GM19438 (cell line): ENCODE results near the gene FAM216A.
"Not testable (repeated sequence)": the region's sequence is repeated elsewhere in the genome, so short reads cannot be mapped to it uniquely, and the experiment has no call there.

Experiments used
- ATAC-seq: cut with Tn5 transposase; IDR thresholded peaks from one replicate; pipeline ENCODE4 v1.9.1; 2021; ENCODE audit warnings: low read depth; ENCODE audit not compliant: unreplicated experiment

The FAM216A gene, protein sequence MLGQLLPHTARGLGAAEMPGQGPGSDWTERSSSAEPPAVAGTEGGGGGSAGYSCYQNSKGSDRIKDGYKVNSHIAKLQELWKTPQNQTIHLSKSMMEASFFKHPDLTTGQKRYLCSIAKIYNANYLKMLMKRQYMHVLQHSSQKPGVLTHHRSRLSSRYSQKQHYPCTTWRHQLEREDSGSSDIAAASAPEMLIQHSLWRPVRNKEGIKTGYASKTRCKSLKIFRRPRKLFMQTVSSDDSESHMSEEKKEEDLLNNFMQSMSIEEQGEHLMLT

DNA sequence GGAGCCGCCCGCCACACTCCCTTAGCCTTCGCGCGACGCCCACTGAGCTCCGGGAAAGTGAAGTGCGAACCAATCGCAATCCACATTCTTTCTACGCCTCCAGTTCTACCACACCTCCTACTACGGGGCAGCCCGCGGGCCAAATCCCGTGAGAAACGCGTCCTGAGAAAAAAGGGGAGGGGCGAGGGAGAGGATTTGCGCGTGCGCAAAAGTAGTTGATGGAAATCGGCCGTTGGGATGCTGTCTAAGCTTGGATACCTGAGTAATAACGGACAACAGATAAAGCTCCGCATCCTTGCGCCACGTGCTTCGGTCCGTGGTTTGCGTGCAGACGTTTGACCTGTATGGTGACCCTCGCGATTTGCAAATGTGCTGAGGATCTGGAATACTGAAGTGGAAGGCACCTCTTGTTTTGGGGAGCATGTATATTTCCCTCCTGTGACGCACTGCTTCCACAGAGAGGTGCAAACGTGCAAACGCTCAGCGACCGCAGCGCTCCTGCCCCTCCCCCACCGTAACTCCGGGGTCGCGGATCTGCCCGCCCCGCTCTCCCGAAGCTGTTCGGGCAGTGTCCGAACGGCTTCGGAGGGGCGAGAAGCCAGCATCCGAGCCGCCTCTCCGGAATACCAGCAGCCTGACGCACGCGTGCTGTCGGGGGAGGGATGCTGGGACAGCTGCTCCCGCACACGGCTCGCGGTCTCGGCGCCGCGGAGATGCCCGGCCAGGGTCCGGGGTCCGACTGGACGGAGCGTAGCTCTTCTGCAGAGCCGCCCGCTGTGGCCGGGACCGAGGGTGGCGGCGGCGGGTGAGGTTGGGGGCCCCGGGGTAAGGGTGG lies at the start of gene FAM216A, which contains the start of gene GPN3:
FAM216A (plus strand) TSS at position 632 of the 835 bp plus-strand sequence; CDS start at position 663, 31 bp downstream.
GPN3 (minus strand) TSS at position 44 of the 835 bp plus-strand sequence. CDS start 54 bp downstream, outside the sequence.
- peak; percentile 74 for ATAC-seq

DNA sequence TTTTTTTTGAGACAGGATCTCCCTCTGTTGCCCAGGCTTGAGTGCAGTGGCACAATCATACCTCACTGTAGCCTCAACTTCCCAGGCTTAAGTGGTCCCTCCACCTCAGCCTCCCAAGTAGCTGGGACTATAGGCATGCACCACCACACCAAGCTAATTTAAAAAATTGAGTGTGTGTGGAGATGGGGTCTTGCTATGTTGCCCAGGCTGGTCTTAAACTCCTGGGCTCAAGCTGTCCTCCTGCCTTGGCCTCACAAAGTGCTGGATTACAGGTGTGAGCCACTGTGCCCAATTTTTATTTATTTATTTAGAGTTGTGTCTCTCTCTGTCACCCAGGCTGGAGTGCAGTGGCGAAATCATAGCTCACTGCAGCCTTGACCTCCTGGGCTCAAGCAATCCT lies 48.0 kb upstream of the FAM216A start:
- not testable (repeated sequence) for ATAC-seq

DNA sequence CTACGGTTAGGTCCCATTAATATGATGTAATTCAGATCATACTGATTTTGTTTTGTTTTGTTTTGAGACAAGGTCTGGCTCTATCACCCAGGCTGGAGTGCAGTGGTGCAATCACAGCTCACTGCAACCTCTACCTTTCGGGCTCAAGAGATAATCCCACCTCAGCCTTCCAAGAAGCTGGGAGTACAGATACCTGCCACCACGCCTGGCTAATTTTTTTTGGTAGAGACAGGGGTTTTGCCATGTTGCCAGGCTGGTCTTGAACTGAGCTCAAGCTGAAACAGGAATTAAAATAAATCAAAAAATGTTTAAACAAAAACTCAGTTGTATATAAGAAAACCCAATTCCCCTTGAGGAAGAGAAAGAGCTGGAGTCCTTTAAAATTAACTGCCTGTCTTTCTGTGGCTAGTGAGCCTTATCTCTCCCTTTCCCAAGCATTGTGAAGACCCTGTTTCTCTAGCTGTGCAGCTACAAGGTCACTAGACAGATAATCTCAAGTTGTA lies 47.4 kb upstream of the FAM216A start:
- no peak for ATAC-seq

DNA sequence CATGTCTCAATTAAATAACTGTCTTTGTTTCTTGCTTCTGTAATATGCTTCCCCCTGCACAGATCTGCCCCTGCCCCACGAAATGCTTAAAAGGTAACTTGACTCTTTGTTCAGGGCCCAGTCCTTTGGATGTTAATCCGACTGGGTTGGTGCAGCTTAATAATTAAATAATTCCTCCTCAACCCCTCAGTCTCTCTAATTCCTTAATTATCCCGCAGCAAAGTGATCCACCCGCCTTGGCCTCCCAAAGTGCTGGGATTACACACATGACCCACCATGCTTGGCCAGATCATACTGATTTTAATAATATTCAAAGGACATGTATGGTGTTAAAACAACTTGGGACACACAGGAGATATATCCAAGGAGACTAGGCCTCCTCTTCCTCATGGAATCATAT lies 46.9 kb upstream of the FAM216A start:
- no peak for ATAC-seq

DNA sequence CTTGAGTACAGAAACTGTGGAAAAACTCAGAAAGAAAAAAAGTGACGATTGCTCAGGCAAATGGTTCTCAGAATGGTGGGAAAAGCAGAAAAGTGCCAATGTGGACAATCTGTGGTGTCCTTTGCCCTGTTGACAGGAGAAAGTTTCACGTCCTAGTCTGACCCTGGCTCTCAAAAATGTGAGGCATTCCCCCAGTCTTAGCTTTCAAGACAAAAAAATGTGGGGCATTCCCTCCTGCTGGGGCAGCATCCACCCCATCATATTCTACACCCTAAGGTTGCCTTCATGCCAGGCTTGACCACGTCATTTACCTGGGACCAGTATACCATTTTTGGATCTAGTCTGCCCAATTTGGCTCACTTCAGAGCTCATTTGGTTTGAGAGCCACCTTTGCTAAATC lies 44.4 kb upstream of the FAM216A start:
- no peak for ATAC-seq

DNA sequence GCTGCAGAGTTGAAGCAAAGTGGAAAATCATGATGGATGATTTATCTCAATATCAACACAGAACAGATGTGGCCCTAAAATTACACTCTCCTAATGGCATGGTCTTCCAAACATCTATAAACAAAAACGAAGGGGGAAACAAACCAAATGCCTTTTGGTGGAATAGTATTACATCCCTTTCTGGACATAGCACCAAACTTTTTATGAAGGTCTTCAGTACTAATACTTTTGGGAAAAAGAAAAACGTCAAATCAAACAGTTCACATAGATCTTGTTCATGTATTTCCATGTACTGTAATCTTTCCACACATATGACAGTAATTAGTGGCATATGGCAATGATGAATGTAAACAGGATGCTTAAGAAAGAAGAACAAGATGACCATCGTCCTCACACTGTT lies 42.2 kb upstream of the FAM216A start:
- ATAC-seq = no peak

DNA sequence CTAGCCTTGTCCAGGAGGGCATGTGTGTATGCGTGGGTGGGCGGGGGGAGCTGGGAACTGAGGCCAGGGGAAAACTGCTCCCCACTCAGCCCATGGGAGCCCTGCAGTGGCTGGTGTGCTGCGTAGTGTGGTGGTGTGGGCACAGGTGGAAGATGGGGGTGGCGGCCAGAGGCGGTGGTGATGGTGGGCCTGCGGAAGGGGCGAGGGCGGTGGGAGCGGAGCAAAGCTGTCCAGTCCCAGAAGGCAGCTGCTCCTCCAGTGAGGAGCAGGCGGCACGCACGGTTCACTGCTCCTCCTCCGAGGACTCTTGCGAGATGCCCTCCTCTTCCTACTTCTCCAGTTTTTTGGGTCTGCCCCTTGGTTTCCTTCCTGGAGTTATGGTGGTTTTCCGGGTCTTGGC lies 39.0 kb upstream of the FAM216A start:
- not testable (repeated sequence) for ATAC-seq

DNA sequence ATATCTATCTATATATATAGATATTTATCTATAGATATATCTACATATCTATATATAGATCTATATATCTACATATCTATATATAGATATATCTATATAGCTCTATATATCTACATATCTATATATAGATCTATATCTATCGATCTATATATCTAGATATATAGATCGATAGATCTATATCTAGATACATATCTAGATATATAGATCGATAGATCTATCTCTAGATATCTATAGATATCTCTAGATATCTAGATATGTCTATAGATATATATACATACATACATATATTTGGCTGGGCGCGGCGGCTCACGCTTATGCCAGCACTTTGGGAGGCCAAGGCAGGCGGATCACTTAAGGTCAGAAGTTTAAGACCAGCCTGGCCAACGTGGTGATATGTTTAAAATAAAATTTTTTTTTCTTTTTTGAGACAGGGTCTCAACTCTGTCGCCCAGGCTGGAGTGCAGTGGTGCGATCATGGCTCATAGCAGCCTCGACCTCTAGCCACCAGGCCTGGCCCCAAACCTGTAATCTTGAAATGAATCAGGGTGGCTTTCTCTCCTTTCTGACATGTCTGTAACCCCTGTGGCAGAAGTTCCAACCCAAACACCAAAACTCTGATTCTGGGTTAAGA lies 36.6 kb upstream of the FAM216A start:
- ATAC-seq = no peak

DNA sequence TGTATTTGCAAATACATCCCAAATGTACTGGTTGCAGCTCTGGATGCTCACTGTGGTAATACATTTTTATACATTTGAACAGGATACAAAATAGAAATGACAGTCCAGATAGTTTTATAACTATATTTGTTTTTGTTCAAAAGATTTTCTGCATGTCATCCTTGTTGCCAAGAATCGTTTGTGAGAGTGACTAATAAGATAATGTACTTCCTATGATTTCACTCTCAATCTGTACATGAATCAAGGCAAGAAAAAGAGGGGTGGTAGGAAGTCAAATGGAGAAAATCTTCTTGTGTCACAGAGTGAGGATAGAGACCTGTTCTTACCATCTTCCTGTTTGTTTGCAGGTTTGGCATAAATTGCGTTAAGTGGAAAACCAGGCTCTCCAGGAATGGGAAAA lies 32.4 kb upstream of the FAM216A start:
- ATAC-seq = no peak

DNA sequence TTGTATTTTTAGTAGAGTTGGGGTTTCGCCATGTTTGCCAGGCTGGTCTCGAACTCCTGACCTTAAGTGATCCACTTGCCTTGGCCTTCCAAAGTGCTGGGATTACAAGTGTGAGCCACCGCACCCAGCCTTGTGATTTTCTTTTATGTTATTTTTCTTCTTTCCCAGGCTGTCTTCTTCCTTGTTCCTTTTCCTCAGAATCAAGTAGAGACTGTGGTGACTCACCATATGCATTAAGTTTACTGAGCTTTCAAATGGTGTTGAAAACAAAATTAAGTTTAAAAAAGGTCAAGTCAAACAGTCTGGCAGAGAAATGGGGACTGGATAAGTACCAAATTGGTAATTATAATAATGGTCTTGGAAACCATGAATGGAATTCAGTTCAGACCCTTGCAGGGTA lies 24.2 kb upstream of the FAM216A start:
- no peak for ATAC-seq

DNA sequence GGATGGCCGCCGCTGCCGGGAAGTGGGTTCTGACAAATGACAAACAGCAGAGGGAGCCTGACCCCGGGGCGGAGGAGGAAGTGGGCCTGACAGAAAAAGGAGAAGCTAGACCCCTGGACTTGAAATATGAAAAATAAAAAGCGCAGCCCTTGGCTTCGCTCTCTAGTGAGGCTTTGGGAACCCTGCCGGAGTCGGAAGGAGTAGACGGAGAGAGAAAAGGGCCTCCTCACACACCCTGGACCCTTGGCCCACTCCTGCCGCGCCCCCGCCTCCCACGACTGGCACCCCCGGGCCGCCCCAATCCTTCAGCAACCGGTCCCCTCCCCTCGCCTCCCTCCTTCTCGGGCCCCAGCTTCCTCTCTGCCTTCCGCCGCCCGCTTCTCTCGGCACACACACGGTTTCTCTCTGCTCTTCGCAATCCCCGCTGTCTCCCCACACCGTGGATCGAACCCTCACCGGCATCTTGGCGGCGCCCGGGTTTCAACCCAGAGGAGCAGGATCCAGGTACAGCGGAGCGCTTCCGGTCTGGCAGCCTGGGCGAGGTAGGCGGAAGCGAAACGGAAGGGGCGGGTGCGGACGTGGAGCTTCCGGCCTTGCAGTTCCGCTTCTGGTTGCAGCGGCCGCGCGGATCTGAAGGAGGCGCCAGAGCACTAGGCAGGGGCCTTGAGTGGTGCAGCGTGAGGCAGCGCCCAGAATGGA lies 18.7 kb upstream of the FAM216A start, which contains the start of gene ARPC3:
ARPC3 (minus strand) TSS at position 539 of the 699 bp plus-strand sequence; CDS start at position 462, 77 bp downstream.
- peak; percentile 79 for ATAC-seq

DNA sequence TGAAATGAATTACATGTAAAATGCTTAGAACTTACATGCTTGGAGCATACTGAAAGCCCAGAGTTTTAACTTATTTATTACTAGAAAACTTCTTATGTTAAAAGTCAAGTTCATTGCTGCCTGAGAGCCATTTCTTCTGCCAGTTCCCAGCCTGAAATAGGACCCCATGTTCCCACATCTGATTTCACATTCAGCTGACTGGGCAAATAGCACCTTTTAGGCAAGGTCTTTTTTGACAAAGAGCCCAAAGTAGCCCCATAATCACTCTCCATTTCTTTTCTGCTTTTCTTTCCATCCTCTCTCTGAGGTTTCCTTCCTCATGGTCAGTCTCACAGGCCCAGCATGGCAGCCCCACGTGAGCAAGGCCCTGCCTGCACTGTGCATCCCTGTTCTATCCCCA lies 17.4 kb upstream of the FAM216A start:
- no peak for ATAC-seq

DNA sequence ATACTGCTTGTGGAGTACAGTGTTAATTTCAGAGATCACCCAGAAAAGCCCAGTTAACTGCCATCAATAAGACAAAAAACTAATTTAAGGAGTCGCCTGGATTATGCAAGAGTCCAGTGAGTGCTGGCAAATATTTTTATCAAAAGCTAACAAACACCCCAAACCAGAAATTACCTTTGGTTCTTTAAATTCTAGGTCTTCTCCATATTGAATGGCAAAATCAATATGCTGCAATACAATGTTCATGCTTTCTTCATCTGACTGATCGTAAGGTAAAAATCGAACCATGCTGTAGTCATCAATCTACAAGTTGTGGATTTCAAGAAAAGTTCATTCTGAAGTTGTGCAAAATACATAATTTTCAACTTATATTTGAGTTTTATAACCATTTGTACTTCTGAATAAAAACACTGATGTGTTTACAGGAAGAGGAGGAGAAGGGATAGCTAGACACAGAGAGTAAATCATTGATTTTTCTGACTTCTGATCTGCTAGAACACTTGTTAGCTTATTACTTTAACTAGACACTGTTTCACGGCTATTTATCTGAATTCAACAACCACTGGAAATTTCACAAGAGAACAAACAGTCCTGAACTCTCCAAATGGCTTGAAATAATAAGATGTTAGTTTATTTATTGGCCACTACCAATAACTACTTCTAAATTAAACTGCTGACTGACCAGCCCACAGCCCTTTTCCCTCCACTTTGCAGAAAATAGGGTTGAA lies 14.9 kb upstream of the FAM216A start:
- ATAC-seq = no peak

DNA sequence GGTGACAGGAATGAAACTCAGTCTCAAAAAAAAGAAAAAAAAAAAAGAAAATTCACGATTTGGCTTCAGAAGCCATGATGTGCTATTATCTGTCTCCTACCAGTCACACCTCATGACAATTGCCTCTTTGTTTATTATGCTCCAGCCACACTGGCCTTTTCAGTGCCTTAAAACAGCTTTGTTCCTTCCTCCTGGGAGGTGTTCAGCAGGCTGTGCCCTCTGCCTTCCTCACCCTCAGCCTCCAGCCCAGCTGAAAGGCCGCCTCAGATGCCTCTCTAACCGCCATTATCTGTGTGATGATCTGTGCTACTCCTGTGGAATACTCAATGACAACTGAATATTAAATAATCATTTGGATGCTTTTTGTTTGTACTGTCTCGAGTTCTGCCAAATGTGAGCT lies 9.9 kb upstream of the FAM216A start:
- ATAC-seq = no peak

DNA sequence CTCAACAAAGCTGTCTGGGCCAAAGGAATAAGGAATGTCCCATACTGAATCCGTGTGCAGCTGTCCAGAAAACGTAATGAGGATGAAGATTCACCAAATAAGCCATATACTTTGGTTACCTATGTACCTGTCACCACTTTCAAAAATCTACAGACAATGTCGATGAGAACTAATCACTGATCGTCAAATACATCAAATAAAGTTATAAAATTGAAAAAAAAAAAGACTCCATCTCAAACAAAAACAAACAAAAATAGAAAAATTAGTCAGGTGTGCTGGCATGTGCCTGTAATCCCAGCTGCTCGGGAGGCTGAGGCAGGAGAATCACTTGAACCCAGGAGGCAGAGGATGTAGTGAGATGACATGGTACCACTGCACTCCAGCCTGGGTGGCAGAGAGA lies 7.5 kb upstream of the FAM216A start:
- not testable (repeated sequence) for ATAC-seq

DNA sequence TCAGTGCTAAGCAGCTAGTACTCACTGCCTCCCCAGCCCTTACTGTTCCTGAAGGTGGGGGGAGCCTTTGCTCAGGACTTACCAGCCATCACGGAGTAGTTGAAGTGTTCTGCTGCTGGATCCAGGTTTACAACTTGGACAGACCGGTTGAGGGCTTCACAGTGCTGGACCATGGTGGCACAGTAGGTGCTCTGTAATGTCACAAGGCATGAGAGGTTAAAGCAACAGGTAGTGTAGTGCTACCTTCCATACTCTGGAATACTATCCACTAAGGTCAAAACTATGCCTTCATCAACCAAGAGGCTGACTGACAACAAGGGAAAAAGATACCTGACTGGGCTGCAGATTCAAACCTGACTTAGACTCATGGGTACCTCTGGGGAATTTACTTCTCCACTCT lies 3.6 kb upstream of the FAM216A start:
- ATAC-seq = no peak

DNA sequence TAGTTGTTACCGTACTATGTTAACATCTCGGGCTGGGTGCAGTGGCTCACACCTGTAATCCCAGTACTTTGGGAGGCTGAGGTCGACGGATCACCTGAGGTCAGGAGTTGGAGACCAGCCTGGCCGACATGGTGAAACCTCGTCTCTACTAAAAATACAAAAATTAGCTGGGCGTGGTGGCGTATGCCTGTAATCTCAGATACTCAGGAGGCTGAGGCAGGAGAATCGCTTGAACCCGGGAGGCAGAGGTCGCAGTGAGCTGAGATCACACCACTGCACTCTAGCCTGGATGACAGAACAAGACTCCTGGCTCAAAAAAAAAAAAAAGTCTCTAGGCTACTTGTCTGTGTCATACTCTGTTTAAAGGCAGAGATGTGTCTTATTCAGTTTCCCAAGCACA lies 2.9 kb upstream of the FAM216A start:
- ATAC-seq = not testable (repeated sequence)

DNA sequence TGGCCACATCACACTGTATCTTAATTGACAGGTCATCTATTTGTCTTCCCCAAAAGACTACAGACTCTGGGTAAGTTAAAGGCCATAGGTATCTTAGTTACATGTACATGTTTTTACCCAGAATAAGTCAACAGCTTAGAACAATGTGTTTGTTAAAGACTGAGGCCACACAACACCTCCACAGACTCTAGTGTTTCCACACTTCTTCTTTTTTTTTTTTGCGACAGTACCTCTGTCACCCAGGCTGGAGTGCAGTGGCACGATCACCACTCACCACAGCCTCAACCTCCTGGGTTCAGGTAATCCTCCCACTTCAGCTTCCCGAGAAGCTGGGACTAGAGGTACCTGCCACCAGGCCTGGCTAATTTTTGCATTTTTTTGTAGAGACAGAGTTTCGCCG lies 1.9 kb upstream of the FAM216A start:
- no peak for ATAC-seq

DNA sequence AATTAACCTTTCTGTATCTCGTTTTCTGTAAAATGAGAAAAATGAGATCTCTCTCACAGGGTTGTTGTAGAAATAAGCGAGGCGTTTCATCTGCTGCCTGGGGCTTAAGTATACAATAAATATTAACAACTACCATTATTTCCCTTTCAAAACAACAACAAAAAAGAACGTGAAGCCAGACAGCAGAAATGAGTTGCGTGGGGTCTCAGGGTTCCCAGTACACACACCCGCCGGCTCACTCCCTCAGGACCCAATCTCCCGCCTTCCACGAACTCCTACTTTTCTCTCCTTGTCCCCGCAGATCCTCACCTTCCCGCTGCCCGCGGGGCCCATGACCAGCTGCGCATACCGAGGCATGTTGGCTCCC lies 815 bp upstream of the FAM216A start:
- ATAC-seq = no peak

DNA sequence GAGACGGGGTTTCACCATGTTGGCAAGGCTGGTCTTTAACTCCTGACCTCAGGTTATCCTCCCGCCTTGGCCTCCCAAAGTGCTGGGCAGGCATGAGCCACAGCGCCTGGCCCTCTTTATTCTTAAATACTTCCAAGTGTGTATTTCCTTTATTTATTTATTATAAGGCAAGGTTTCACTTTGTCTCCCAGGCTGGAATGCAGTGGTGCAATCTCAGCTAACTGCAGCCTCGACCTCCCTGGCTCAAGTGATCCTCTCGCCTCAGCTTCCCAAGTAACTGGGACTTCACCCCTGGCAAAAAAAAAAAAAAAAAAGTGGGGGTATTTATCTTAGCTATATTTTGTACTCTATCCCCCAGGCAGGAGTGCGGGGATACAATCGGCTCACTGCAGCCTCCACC lies 6.8 kb downstream of the FAM216A start:
- no peak for ATAC-seq
